Embryonic facial prominence (tissue), 1 donor: ENCODE data around the gene ITIH1.

Experiments used
- DNase-seq: peaks from one replicate; pipeline ENCODE4 v3.0.0-alpha.2; 2016; ENCODE audit errors: extremely low spot score

The ITIH1 gene

GRCh38 chr3:52839268-52839575, 61.8 kb downstream of the ITIH1 start:
- DNase-seq, result no peak

GRCh38 chr3:52839892-52840545, 62.6 kb downstream of the ITIH1 start:
- no peak for DNase-seq

GRCh38 chr3:52841211-52841980, 64.0 kb downstream of the ITIH1 start:
- no peak for DNase-seq
